B cell (primary cell): Measurements from ENCODE around the gene CAMK2D. TPM values are rescaled to one million over a fixed set of nuclear protein-coding genes. Genes with fewer than 3 reads are reported as not detected.

Experiments
- ATAC-seq: fragments of 200-7000 bp; cut with Tn5 transposase; one replicate; pipeline ENCODE4 v1.10.0; 2021; ENCODE audit warnings: low read depth, mild to moderate bottlenecking, moderate number of reproducible peaks, moderate library complexity
- CTCF ChIA-PET: fragments of 350-600 bp; sonication (Branson Sonifier 250); formaldehyde crosslinking; loops from one replicate; lab custom pipeline; 2021; ENCODE audit warnings: antibody characterized with exemption, inconsistent platforms; lab: Charles Lee
- POLR2A ChIA-PET: fragments of 350-600 bp; sonication (Branson Sonifier 250); formaldehyde crosslinking; loops from one replicate; lab custom pipeline; 2021; ENCODE audit warnings: antibody characterized with exemption; lab: Charles Lee
- DNase-seq: peaks from one replicate; pipeline ENCODE4 v3.0.0; 2013
- H2AFZ ChIP-seq: 2 replicates; pipeline ENCODE4 v1.6.1; 2012; ENCODE audit warnings: mild to moderate bottlenecking, low read depth, low read length; ENCODE audit not compliant: insufficient read depth, poor library complexity, severe bottlenecking
- H3K27ac ChIP-seq, 2 donors: 1 replicate in 1 of 2; 2 replicates in 1 of 2; pipeline ENCODE4 v1.5.1; 2012 to 2013; ENCODE audit warnings: low read length in 2 of 2, mild to moderate bottlenecking in 2 of 2, moderate library complexity in 1 of 2
- H3K27me3 ChIP-seq, 4 experiments: fragments of 200-600 bp in 1 of 4; sonication (generic) in 1 of 4; replicated peaks in 1 of 4; 1 replicate in 2 of 4; 2 replicates in 2 of 4; pipeline versions ENCODE4 v1.6.1 to v1.7.0; 2013 to 2016; ENCODE audit warnings: low read length in 3 of 4, mild to moderate bottlenecking in 2 of 4, mixed read lengths in 1 of 4, moderate library complexity in 1 of 4; ENCODE audit not compliant: insufficient read depth in 4 of 4, control insufficient read depth in 3 of 4; ENCODE audit errors: control extremely low read depth in 1 of 4
- H3K36me3 ChIP-seq, 2 experiments: replicated peaks in 1 of 2; 1 replicate in 1 of 2; 2 replicates in 1 of 2; pipeline versions ENCODE4 v1.6.1 to v1.7.1; 2013; ENCODE audit warnings: low read length in 1 of 2; ENCODE audit not compliant: insufficient read depth in 2 of 2, control insufficient read depth in 1 of 2; ENCODE audit errors: control extremely low read depth in 1 of 2, extremely low read depth in 1 of 2
- H3K4me1 ChIP-seq, 2 donors: fragments of 200-600 bp in 1 of 2; sonication (generic) in 1 of 2; 1 replicate in 1 of 2; 2 replicates in 1 of 2; pipeline versions ENCODE4 v1.5.1 to v1.6.1; 2013 to 2017; ENCODE audit warnings: low read length in 2 of 2; ENCODE audit not compliant: control insufficient read depth in 2 of 2, insufficient read depth in 2 of 2
- H3K4me2 ChIP-seq: replicated peaks from 2 replicates; pipeline ENCODE3; 2012; ENCODE audit warnings: mild to moderate bottlenecking, low read depth, low read length; ENCODE audit not compliant: poor library complexity, severe bottlenecking
- H3K4me3 ChIP-seq, 5 experiments: fragments of 200-600 bp in 1 of 5; sonication (generic) in 1 of 5; 1 replicate in 3 of 5; 2 replicates in 2 of 5; pipeline versions ENCODE4 v1.5.1 to v1.7.0; 2011 to 2016; ENCODE audit warnings: low read length in 4 of 5, mild to moderate bottlenecking in 4 of 5, low read depth in 2 of 5, control low read depth in 1 of 5, moderate library complexity in 1 of 5; ENCODE audit not compliant: insufficient read depth in 1 of 5; ENCODE audit errors: control extremely low read depth in 1 of 5, extremely low read depth in 1 of 5
- H3K79me2 ChIP-seq: fragments of 200-600 bp; sonication (generic); one replicate; pipeline ENCODE4 v1.6.0; 2016; ENCODE audit warnings: low read length; ENCODE audit not compliant: control insufficient read depth, insufficient read depth
- H3K9ac ChIP-seq: fragments of 200-600 bp; sonication (generic); 2 replicates; pipeline ENCODE4 v1.6.1; 2017; ENCODE audit warnings: mild to moderate bottlenecking, low read length, moderate library complexity
- H3K9me3 ChIP-seq, 3 donors: one replicate each; pipeline versions ENCODE4 v1.6.1 to v1.7.1; 2013; ENCODE audit warnings: low read length in 2 of 3; ENCODE audit not compliant: control insufficient read depth in 2 of 3, insufficient read depth in 1 of 3; ENCODE audit errors: control extremely low read depth in 1 of 3
- H4K20me1 ChIP-seq: 2 replicates; pipeline ENCODE4 v1.6.0; 2012; ENCODE audit warnings: mild to moderate bottlenecking, low read length; ENCODE audit not compliant: insufficient read depth, control insufficient read depth, poor library complexity, severe bottlenecking
- H3K27ac Mint-ChIP-seq: one replicate; pipeline ENCODE4 v1.8.0; 2021; ENCODE audit warnings: mixed read lengths
- H3K27me3 Mint-ChIP-seq: one replicate; pipeline ENCODE4 v1.8.0; 2021; ENCODE audit warnings: mixed read lengths
- H3K4me1 Mint-ChIP-seq: one replicate; pipeline ENCODE4 v1.8.0; 2021; ENCODE audit warnings: mixed read lengths
- H3K4me3 Mint-ChIP-seq: one replicate; pipeline ENCODE4 v1.8.0; 2021; ENCODE audit warnings: mixed read lengths
- H3K9me3 Mint-ChIP-seq: one replicate; pipeline ENCODE4 v1.8.0; 2022; ENCODE audit warnings: mixed read lengths; ENCODE audit not compliant: insufficient read depth
- CTCF ChIP-seq: fragments of 200-600 bp; IDR thresholded peaks from one replicate; pipeline ENCODE4 v1.8.0; 2022; ENCODE audit warnings: antibody characterized with exemption, mild to moderate bottlenecking
- EZH2 ChIP-seq: IDR thresholded peaks from 2 replicates; pipeline ENCODE4 v1.6.1; 2012; ENCODE audit warnings: borderline replicate concordance, low read depth, mild to moderate bottlenecking, moderate library complexity, low read length; ENCODE audit not compliant: insufficient read depth, poor library complexity, severe bottlenecking
- WGBS: methylation state at CpG from one replicate; pipeline ENCODE4 v1.1.5; 2013; ENCODE audit warnings: missing lambda C conversion rate; ENCODE audit not compliant: insufficient coverage; 5-methylcytosine and 5-hydroxymethylcytosine counted together
- intact Hi-C: fragments of 100-400 bp; cut with micrococcal nuclease; formaldehyde crosslinking; loops from one replicate; pipeline ENCODE4 v1.10.0; 2022
- polyA plus RNA-seq: library from polyadenylated mRNA; depleted of rRNA; stranded (reverse); fragments of >200 nt; gene quantifications from 2 replicates; pipeline ENCODE4 v1.2.3, GENCODE V29; 2012
- total RNA-seq, 2 donors: library from RNA; stranded (reverse); fragments of 120-200 nt in 1 of 2; gene quantifications; 1 replicate in 1 of 2; 2 replicates in 1 of 2; pipeline versions ENCODE4 v1.2.3 to v1.2.4, GENCODE V29; 2013 to 2022

The CAMK2D gene
- total and polyA plus RNA-seq, 2 donors (not counting 1 experiment from before 2014, with no cell fraction given) = 26.3 to 57.0 TPM

- Histone ChIP-seq H3K4me3 (no peak overlapping the region), H3K36me3 (peaks cover 0 to 20% of the 10 kb centered on the region in 2 experiments), H3K79me2 (peaks cover 89% of the 10 kb centered on the region), H3K27me3 (no peaks in the 10 kb centered on the region), H3K4me2 (no peak overlapping the region), H3K27ac (peak overlapping the region in 1 of 2 donors; percentile 67), H3K9ac (no peak overlapping the region), H3K9me3 (no peaks in the 10 kb centered on the region), H3K4me1 (peaks cover 36 to 42% of the 10 kb centered on the region in 2 donors), H2AFZ (no peak overlapping the region), H4K20me1 (no peaks in the 10 kb centered on the region)
- Mint-ChIP-seq H3K27ac (peak overlapping the region; percentile 86), H3K4me3 (no peak overlapping the region), H3K27me3 (no peaks in the 10 kb centered on the region), H3K4me1 (peaks cover 59% of the 10 kb centered on the region), H3K9me3 (no peaks in the 10 kb centered on the region)
- ATAC-seq = no peak
- ChIA-PET POLR2A (no interaction called here), CTCF (interaction anchor here (1.2 to 2.9 kb wide), 3 partner anchors 28 to 128 kb away, joined by 3 to 12 read pairs (median 3); no protein-coding TSS in a partner anchor)
- DNase-seq = no peak
- 100% methylated on average over 2 of the region's 2 CpGs for WGBS
- intact Hi-C loops = loop anchor here (2.0 to 5.0 kb wide), 2 partner anchors 13 to 34 kb away; no protein-coding TSS in a partner anchor
- TF ChIP-seq EZH2 (no peak), CTCF (no peak)
Measured at GRCh38 chr4:113675731-113676697, 85.5 kb downstream of the CAMK2D start.
